SK-N-SH treated with all-trans-retinoic acid at 6 μM for 48 hours (cell line): ENCODE results near the gene FOXC1.

ENCODE experiments used
- ARNTL ChIP-seq: fragments of 450-650 bp; formaldehyde crosslinking; IDR thresholded peaks from 2 replicates; pipeline ENCODE4 v1.5.0; 2020; ENCODE audit warnings: low read depth, mild to moderate bottlenecking, moderate library complexity, borderline replicate concordance
- ESRRG ChIP-seq: fragments of 250-450 bp; sonication (Bioruptor Pico); IDR thresholded peaks from 2 replicates; pipeline ENCODE4 v1.6.1; 2021; ENCODE audit warnings: mild to moderate bottlenecking
- OSR1 ChIP-seq: fragments of 250-450 bp; sonication (Bioruptor Pico); IDR thresholded peaks from 2 replicates; pipeline ENCODE4 v1.8.0; 2022; ENCODE audit warnings: moderate library complexity, mild to moderate bottlenecking, inconsistent platforms
- PATZ1 ChIP-seq: fragments of 250-450 bp; sonication (Bioruptor Pico); IDR thresholded peaks from 2 replicates; pipeline ENCODE4 v1.8.0; 2020; ENCODE audit warnings: mild to moderate bottlenecking, moderate library complexity, borderline replicate concordance
- TCF4 ChIP-seq: fragments of 250-450 bp; sonication (Bioruptor Pico); IDR thresholded peaks from 2 replicates; pipeline ENCODE4 v1.8.0; 2021; ENCODE audit warnings: mild to moderate bottlenecking, moderate library complexity, borderline replicate concordance
- ZC3H10 ChIP-seq: fragments of 250-450 bp; sonication (Bioruptor Pico); IDR thresholded peaks from 2 replicates; pipeline ENCODE4 v1.5.1; 2021; ENCODE audit warnings: mild to moderate bottlenecking, moderate library complexity
- ZFP3 ChIP-seq: fragments of 250-450 bp; sonication (Bioruptor Pico); IDR thresholded peaks from 2 replicates; pipeline ENCODE4 v1.5.0; 2020; ENCODE audit warnings: mild to moderate bottlenecking, moderate library complexity
- TF ChIP-seq, protein P1 (sequence below): fragments of 250-450 bp; sonication (Bioruptor Pico); IDR thresholded peaks from 2 replicates; pipeline ENCODE4 v1.5.1; 2020; ENCODE audit warnings: low read depth, mild to moderate bottlenecking, moderate library complexity
- TF ChIP-seq, protein P2 (sequence below): fragments of 250-450 bp; sonication (Bioruptor Pico); IDR thresholded peaks from 2 replicates; pipeline ENCODE4 v1.5.0; 2020; ENCODE audit warnings: mild to moderate bottlenecking, moderate library complexity

GRCh38 chr6:1612974-1613306 is 3.2 kb downstream of the FOXC1 start:
- TF ChIP-seq ESRRG (CRISPR knock-in tag), result no peak
- no peak for TF ChIP-seq ARNTL (CRISPR knock-in tag)
- no peak for TF ChIP-seq ZC3H10 (CRISPR knock-in tag)
- TF ChIP-seq, protein P1, sequence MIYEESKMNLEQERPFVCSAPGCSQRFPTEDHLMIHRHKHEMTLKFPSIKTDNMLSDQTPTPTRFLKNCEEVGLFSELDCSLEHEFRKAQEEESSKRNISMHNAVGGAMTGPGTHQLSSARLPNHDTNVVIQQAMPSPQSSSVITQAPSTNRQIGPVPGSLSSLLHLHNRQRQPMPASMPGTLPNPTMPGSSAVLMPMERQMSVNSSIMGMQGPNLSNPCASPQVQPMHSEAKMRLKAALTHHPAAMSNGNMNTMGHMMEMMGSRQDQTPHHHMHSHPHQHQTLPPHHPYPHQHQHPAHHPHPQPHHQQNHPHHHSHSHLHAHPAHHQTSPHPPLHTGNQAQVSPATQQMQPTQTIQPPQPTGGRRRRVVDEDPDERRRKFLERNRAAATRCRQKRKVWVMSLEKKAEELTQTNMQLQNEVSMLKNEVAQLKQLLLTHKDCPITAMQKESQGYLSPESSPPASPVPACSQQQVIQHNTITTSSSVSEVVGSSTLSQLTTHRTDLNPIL, result no peak
- no peak for TF ChIP-seq PATZ1 (CRISPR knock-in tag)
- TF ChIP-seq TCF4 (CRISPR knock-in tag), result no peak
- no peak for TF ChIP-seq OSR1 (CRISPR knock-in tag)
- TF ChIP-seq, protein P2, sequence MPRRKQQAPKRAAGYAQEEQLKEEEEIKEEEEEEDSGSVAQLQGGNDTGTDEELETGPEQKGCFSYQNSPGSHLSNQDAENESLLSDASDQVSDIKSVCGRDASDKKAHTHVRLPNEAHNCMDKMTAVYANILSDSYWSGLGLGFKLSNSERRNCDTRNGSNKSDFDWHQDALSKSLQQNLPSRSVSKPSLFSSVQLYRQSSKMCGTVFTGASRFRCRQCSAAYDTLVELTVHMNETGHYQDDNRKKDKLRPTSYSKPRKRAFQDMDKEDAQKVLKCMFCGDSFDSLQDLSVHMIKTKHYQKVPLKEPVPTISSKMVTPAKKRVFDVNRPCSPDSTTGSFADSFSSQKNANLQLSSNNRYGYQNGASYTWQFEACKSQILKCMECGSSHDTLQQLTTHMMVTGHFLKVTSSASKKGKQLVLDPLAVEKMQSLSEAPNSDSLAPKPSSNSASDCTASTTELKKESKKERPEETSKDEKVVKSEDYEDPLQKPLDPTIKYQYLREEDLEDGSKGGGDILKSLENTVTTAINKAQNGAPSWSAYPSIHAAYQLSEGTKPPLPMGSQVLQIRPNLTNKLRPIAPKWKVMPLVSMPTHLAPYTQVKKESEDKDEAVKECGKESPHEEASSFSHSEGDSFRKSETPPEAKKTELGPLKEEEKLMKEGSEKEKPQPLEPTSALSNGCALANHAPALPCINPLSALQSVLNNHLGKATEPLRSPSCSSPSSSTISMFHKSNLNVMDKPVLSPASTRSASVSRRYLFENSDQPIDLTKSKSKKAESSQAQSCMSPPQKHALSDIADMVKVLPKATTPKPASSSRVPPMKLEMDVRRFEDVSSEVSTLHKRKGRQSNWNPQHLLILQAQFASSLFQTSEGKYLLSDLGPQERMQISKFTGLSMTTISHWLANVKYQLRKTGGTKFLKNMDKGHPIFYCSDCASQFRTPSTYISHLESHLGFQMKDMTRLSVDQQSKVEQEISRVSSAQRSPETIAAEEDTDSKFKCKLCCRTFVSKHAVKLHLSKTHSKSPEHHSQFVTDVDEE (CRISPR knock-in tag), result no peak
- no peak for TF ChIP-seq ZFP3 (CRISPR knock-in tag)
